Islet of Langerhans (tissue), 1 donor: ENCODE data around the gene PUM1.

Experiments used
- FAIRE-seq: peaks from one replicate; lab custom pipeline; 2011; peaks lifted over from hg19 to GRCh38; lab: Jason Lieb, UNC

Gene PUM1

DNA sequence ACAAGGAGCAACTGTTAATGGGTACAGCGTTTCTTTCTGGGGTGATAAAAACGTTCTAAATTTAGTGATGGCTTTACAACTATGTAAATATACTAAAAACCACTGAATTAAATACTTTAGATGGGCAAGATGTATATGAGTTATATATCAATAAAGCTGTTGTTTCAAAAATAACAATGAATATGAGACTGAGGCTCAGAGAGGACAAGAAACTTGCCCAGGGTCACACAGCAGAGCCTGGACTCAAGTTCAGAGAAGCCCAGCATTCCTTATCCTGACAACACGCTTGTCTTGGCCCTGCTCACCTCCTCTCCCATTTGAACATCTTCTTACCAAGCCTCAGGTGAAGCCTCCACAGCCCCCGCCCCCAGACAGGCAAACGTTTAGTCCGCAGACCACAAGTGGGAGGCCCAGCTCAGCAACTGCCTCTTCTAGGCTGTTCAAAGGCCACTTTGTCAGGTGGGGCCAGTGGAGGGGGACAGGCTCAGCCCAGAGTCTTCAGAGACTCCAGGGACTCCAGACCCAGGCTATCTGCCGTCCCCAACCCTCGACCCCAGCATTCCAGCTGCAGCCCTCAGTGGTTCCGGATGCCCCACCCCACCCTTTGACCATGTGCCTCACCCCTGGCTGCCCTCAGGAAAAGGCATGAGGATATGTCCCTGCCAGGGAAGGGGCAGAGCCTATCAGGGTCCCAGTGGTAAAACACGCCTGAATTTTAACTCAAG is 174.9 kb downstream of the PUM1 start:
- FAIRE-seq, result no peak

DNA sequence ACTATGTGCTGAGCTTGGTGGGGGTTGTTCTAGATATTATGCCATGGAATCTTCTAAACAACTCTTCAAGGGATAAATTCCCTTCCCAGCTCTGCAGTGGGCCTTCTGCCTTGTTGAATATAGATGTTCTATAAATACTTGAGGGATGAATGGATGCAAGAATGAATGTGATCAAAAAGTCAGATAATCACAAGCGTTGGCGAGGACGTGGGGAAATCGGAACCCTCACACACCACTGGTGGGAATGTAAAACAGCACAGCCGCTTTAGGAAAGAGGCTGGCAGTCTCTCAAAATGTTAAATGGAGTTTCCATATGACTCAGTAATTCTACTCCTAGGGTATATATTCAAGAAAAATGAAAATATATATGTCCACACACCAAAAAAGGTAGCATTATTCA is 176.0 kb downstream of the PUM1 start:
- no peak for FAIRE-seq

DNA sequence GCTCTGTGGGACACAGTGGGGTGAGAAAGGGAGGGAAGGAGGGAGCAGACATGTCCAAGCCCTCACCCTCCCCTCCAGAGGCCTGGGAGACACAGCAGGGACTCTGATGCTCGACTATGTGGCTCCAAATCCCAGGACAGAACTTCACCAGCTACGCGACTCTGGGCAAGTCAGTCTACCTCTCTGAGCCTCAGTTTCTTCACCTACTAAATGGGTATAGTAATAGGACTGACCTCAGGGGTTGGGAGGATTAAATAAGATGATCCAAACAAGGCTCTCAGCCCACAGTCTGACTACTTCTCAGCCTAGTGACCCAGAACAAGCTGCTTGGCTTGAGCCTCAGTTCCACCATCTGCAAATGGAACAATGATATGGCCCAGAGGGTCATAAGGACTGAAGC is 176.5 kb downstream of the PUM1 start:
- no peak for FAIRE-seq

DNA sequence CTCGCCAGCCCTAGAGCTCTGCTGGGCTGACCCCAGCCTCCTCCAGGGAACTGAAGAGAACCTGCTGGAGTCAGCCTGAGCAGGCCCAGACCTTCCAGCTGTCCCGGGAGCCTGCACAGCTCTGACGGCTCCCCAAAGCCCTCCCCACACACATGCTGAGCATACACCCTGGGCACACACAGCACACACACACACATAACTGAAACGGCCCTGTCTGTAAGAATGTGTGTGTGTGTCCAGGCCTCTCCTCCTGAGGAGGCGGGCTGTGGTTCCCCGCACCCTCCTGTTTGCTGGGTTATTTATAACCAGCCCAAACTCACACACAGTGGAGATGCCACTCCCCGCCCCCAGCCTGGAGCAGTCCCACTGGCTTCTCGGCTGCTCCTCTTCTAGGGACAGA is 177.1 kb downstream of the PUM1 start:
- no peak for FAIRE-seq

DNA sequence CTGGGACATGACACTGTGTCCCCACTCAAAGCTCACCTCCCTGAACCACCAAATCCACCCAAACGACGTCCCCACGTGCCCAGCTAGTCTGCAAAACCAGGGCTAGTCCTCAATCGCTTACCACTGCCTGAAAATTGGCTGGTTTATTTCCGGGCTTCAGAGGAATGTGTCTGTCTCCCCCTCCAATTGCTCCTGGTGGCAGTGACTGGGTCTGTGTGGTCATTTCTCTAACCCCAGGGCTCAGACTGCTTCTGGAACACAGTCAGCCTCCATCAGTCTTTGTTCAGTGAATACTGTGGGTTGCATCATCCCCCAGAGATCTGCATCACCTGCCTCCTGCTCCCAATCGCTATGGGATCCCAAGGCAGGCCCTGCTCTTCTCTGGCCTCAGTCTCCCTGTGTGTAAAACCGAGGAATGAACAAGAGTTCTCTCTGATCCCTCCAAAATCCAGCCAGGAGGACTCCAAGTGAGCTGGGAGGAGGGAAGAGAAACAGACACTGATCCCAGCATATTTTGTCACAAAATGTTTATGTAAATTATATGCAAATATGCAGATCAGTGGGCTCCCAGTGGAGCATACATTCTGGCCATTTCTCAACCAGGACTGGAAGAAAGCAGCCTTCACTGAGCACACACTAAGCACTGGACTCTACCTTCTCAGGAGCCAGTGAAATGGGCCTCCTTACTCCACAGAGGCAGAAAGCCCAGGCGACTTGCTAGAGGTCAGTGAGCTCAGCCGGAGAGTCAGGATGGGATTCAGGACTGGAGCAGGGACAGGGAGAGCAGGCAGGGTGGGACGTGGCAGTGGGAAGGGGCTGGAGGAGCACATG is 177.8 kb downstream of the PUM1 start:
- FAIRE-seq, result no peak

DNA sequence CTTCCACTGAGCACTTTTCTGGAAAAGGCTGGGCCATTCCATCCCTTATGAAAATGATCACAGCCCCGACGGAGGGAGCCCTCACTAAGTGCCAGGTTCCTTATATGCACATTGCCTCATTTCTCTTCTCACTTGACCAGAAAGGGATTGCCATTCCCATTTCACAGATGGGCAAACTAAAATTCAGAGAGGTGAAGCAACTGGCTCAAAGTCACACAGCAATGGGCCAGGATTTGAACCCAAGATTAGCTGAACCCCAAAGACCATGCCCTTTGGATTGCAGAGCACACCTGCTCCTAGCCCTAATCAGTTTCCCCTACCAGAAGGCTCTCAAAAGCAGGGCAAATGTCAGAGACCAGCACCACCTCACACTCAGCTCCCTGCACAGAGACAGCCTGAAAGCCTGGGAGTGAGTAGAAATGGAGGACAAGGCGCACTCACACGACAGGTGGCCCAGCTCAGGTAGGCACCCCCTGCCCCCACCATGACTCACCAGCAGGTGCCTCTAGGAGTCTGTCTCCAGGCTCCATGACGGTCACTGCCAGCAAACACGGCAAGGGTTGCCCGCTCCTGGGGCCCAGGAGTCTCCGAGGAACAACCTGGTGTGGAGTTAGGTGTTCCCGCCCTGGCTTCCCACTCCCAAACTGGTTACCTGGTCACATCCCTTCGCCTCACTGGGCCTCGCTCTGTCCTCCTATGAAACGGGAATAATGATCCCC is 178.6 kb downstream of the PUM1 start:
- no peak for FAIRE-seq

DNA sequence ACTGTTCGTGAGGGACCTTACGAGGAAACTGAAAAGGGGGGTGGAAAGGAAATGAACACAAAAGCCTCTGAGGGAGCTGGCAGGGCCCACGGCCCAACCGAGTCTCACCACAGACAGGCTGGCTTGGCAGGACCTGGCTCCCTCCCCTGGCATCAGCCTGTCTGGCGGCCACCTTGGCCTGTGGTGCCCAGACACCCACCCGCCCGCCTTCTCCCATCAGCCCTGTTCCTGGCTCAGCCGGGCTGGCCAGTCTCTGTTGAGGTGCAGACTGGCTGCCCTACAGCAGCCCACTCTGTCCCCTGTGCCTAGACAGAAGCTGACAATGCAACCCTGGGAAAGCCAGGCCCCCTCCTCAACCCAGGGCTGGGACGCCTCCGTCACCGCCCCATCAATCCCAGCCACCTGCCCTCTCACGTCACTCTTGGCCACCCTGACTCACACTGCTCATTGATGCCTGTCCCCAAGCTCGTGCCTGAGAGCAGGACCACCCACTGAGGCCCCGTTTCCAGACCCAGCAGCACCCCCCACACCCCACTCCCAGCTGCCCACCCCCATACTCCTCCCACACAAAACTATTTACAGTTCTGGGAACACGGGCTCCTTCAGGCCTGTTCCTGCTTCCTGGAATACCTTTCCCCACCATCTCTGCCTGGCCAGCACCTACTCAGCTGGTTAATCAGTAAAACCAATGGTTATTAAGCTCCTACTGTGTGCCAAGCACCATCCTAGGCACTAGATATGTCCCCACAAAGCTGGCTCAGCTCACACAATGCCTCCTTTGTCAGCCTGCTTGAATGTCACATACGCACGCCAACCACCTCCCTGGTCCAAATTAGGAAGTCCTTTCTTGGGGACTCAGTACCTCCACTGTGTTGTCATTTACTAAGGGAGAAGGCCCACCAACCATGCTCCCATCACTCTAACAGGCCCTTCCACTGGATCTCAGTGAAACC is 179.7 kb downstream of the PUM1 start:
- FAIRE-seq, result no peak

DNA sequence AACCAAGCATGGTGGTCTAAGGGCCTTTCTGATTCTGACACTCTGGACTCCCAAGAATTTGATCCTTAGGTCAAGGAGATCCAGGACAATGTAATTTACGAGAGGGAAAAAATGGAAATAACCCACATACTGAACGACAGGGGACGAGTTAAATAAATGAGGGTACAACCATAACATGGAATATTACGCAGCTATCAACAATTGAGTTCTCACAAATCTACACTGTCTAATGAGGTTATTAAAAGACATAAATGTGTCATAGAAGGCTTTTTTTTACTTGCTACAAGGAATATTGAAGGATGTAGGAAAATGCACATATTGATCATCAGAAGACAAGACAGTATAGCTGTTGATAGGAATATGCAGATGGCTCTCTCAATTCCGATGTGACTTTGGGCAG is 180.8 kb downstream of the PUM1 start:
- no peak for FAIRE-seq

DNA sequence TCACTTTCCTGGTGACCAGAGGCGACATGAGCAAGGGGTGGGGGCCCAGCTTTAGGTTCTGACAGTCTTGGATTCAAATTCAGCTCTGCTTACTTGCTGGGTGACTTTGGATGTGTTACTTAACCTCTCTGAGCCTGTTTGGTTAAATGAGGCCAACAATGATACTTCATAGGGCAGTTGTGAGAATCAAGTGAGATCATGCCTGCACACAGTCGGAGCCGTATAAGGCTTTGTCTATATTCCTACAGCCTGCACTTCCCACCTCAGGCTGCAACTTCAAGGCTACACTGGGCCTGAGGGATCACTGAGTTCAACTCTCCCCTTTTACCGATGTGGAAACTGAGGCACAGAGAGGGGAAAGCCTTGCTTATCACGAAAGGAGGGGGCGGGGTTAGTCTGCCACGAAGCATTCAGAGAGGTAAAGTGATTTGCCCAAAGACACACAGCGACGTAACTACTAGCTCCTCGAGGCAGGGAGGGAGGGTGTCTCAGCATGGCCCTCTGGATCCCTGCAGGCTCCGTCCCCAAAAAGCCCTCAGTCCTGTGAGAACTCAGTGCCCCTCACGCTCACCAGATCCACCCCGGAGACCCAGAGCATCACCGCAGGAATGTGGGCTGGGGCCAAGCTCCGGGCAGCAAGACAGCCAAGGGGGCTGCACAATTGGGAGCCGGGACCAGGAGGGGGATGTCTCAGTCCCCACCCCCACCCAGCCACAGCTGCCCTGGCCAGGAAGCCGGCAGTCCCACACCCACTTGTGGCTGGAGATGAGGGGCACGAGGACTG is 181.9 kb downstream of the PUM1 start:
- no peak for FAIRE-seq

DNA sequence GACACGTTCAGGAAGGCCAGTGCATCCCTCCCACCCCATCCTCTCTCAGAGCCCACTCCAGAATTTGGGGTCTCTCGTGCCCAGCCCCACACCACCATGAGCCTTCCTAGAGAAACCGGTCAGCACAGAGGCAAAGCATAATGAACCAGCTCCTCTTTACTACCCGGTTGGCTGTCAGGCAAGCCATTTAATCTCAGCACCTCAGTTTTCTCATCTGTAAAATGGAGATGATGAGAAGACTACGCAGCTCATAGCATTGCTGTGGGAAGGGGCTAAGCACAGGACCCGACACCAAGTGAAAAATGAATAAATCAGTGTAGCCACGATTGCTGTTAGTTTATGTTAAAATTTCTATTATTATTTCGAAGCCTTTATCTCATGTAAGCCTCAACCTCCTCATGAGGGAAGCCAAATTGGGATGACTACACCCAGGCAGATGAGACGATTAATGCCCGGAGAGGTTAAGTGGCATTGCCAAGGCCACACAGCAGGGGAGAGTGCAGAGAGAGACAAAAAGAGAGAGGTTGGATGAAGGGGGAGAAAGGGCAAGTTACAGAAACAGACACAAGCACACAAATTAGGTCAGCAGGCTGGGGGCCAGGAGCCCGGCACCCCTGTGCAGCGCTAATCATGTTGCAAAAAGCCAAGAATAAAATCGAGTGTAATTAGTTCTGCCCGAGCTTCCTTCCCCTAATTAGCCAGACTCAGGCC is 182.7 kb downstream of the PUM1 start:
- no peak for FAIRE-seq
